ENCODE data around the gene PI4KB. TPM values are rescaled to one million over a fixed set of nuclear protein-coding genes. Genes with fewer than 3 reads are reported as not detected.

The PI4KB gene
- total RNA-seq, 3 donors from 2014 or later = 57.9 to 77.2 (median 58.9) TPM

DNA sequence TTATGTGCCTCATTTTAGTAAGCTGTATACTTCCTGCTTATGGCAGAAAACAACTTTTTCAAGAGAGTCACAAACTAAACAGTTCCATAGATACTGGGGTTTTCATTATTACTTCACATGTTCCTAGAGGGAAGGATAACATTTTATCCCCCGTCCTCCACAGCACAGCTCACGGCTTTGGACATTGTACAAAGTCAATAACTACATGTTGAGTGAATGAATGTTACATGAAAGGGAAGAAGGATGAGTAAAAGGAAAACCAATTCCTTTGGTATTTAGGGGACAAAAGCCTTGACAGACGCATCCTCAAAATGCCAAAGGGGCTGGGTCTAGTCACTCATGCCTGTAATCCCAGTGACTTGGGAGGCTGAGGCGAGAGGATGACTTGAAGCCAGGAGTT lies 14.8 kb downstream of the PI4KB start:
- intact Hi-C loops (cut with DNase I, micrococcal nuclease) = no loop called here
- peaks cover 6% of the 10 kb centered on the region for H3K36me3 ChIP-seq (ENCODE audit: low read depth)
- TF ChIP-seq, protein P1, sequence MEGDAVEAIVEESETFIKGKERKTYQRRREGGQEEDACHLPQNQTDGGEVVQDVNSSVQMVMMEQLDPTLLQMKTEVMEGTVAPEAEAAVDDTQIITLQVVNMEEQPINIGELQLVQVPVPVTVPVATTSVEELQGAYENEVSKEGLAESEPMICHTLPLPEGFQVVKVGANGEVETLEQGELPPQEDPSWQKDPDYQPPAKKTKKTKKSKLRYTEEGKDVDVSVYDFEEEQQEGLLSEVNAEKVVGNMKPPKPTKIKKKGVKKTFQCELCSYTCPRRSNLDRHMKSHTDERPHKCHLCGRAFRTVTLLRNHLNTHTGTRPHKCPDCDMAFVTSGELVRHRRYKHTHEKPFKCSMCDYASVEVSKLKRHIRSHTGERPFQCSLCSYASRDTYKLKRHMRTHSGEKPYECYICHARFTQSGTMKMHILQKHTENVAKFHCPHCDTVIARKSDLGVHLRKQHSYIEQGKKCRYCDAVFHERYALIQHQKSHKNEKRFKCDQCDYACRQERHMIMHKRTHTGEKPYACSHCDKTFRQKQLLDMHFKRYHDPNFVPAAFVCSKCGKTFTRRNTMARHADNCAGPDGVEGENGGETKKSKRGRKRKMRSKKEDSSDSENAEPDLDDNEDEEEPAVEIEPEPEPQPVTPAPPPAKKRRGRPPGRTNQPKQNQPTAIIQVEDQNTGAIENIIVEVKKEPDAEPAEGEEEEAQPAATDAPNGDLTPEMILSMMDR (IDR thresholded peaks at IDR 0.05) = no peak

DNA sequence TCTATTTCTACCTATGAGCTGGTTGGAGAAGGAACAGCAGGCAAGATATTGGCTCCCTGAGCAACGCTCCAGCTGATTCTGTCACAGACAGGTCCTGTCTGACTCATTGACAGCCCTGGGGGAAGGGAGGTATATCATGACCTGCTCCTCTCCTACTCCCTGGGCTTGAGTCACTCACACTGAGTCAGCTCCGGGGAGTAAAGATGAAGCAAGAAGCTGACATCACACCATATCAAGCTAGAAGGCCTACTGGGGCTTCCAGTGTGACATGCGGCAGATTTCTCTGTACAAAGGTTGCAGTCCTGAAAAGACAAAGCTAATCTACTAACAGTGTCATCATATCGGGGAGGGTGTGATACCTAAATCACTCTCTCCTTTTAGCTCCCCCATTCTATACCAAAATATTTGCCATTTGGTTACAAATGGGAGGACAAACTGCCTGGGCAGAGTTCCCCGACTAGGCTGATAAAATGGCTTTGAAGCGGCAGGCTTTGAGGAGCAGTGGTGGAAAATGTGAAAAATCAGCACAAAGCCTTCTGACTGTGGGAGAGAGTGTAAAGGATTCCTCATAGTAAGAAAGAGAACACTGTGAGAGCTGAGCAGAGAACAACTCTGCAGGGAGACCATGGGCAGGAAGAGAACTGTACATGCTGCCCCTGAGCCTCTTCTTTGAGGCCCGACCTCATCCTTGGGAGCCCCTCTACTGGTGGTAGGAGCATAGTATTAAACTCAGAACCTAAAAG lies 15.5 kb downstream of the PI4KB start:
- H3K9me3 ChIP-seq = no peaks in the 10 kb centered on the region
- intact Hi-C loops (cut with DNase I, micrococcal nuclease) = no loop called here
- DNase-seq (peak in 1 of 3 donors; percentile 50), ATAC-seq (peak; percentile 96)
- H3K4me1 ChIP-seq (ENCODE audit: low read depth) = peaks cover 7% of the 10 kb centered on the region
- TF ChIP-seq, protein P1 (IDR thresholded peaks at IDR 0.05) = no peak
- no peak overlapping the region for H3K4me3 ChIP-seq
- H3K36me3 ChIP-seq (ENCODE audit: low read depth) = peaks cover 6% of the 10 kb centered on the region

More for the DNA sequence above, 14.8 kb downstream of the PI4KB start:
- peaks cover 7% of the 10 kb centered on the region for H3K4me1 ChIP-seq (ENCODE audit: low read depth)
- H3K9me3 ChIP-seq = no peaks in the 10 kb centered on the region
- no peak overlapping the region for H3K4me3 ChIP-seq
- no peak for DNase-seq
- no peak for ATAC-seq

DNA sequence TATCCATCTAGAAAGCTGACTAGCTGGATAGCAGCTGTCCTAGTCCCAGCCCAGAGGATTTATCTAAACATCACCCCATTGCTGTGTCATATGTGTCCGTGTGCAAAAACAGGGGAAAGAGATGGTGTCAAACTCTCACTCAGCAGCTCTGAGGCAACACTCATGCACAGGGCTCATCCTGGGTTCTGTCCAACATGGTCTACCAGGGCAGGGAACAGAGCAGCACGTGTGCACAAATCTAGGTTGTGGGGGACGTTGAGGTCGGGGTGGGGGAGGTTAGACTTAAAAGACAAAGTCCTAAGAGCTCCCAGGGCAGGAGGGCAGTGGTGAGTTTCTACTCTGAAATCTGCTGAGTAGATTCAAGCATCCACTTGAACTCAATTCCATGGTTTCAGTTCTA lies 16.2 kb downstream of the PI4KB start:
- DNase-seq (no peak), ATAC-seq (no peak)
- TF ChIP-seq, protein P1 (IDR thresholded peaks at IDR 0.05) = no peak
- peaks cover 7% of the 10 kb centered on the region for H3K4me1 ChIP-seq (ENCODE audit: low read depth)
- intact Hi-C loops (cut with DNase I, micrococcal nuclease) = no loop called here
- H3K4me3 ChIP-seq = no peak overlapping the region
- H3K36me3 ChIP-seq (ENCODE audit: low read depth) = peaks cover 7% of the 10 kb centered on the region
- H3K9me3 ChIP-seq = no peaks in the 10 kb centered on the region

GRCh38 chr1:151309811-151310323 lies 17.3 kb downstream of the PI4KB start:
- intact Hi-C loops (cut with DNase I, micrococcal nuclease) = no loop called here
- H3K4me3 ChIP-seq = no peak overlapping the region
- no peaks in the 10 kb centered on the region for H3K9me3 ChIP-seq
- ATAC-seq (no peak), DNase-seq (no peak)
- TF ChIP-seq, protein P1 (IDR thresholded peaks at IDR 0.05) = no peak
- peaks cover 7% of the 10 kb centered on the region for H3K4me1 ChIP-seq (ENCODE audit: low read depth)
- peaks cover 12% of the 10 kb centered on the region for H3K36me3 ChIP-seq (ENCODE audit: low read depth)

DNA sequence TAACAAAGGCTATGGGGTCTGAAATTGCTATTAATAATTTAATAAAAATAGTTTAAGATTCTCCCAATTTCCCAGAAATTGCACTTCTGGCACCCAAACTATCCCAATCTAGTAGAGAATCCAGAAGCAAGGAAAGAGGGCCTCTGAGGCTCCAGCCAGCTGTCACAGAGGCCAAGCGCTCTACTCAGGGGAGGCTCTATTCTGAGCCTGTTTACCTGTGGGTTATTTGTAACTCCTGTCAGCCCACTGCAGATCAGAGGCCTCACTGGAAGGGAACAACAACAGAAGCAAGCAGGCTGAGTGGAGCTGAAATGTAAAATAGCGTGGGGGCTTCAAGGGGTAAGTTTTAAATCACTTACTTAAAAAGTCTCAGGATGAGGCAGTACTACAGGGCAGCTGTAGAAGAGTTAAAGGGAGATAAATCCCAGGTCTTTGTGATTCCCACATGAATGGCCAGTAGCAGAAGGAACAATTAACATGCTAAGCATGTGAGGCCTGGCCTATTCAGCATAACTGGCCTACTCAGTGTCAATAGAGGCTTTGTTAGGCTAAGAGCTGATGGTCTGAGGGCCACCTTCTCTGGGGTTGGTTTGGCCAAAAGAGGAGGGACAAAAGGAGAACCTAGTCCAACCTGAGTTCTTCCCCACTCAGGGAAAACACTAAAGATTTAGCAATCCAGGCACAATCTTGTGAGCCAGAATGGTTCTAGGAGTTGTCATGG lies 32.3 kb downstream of the PI4KB start:
- no peaks in the 10 kb centered on the region for H3K4me1 ChIP-seq (ENCODE audit: low read depth)
- intact Hi-C loops (cut with DNase I, micrococcal nuclease) = no loop called here
- DNase-seq = no peak
- H3K36me3 ChIP-seq (ENCODE audit: low read depth) = peaks cover 9% of the 10 kb centered on the region
- H3K9me3 ChIP-seq = no peaks in the 10 kb centered on the region
- H3K4me3 ChIP-seq = no peak overlapping the region
- TF ChIP-seq, protein P1 (IDR thresholded peaks at IDR 0.05) = no peak
- ATAC-seq = no peak

All from mucosa of descending colon (tissue), 3 donors.